Activated CD4-positive, CD25-positive, alpha-beta regulatory T cell treated with anti-CD3 and anti-CD28 coated beads, Interleukin-2, amount 50 U/mL, for 16 hours (primary cell): ENCODE measurements around the gene MRPS26.
A peak's percentile ranks its signal among the peaks of the same experiment; 100 is the strongest.
"Not testable (repeated sequence)": the region's sequence is repeated elsewhere in the genome, so short reads cannot be mapped to it uniquely, and the experiment has no call there.

Experiments
- DNase-seq: peaks from one replicate; pipeline ENCODE4 v3.0.0-alpha.2; 2020; ENCODE audit warnings: low read depth, low spot score

MRPS26 gene

DNA sequence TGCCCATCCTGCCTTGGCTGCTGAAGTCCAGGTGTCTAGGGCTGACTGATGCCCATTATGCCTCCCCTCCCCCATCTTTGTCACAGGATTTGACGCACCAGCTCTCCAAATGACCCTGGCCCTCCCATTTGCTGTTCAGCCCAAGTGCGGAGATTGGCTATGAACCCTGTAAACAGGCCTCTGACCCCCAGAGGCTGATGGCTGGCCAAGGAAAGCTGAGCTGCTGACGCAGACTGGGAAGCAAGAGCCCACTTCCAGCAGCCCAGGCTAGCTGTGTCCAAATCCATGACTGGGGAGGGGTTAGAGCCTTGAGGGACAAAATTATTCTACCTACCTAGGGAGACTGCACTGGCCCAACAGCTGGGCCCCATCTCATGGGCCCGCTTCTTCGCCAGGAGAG lies 3.2 kb upstream of the MRPS26 start:
- DNase-seq, result no peak

- DNase-seq, result no peak
These were observed 2.5 kb upstream of the MRPS26 start, which contains the start of gene GNRH2 for GRCh38 chr20:3043322-3043721. GNRH2 (plus strand) TSS chr20:3043622; CDS start chr20:3044415, 793 bp downstream.

- no peak for DNase-seq
These were observed 1.4 kb upstream of the MRPS26 start for GRCh38 chr20:3044336-3044965.

DNA sequence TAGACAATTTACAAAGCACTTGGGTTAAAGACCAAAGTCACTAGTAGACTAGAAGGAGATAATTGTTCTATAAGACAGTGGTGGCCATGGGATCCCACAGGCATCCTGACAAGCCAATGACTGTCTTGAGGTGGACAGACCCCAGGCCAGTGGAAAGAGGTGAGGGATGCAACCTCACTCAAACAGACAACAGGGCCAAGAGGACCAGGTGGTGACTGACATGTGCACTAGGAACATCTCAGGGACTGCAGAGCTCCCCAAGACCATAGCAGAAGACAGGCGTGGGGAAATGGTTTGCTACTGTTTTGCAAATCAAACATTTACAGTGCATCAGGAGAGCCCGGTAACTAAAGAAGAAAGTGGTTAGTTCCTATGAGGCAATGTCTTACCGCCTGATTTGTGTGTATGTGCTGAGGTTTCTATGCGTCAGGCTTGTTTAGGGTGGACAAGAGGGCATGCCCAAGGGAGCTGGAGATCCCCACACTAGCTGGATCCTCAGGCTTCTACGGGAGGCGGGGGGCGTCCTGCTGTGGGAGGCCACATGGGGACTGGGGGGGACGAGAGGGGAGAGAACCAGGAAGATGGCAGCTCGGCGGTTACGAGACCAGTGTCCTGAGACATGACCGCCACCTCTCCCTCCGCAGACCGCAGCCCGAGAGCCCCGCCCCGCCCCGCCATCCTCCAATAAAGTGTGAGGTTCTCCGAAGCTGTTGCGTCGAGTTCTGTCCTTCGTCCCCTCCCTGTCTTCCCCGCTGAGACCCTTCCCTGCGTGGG lies 623 bp upstream of the MRPS26 start:
- DNase-seq, result no peak

GRCh38 chr20:3046677-3047462 lies 1.0 kb downstream of the MRPS26 start:
- no peak for DNase-seq

DNA sequence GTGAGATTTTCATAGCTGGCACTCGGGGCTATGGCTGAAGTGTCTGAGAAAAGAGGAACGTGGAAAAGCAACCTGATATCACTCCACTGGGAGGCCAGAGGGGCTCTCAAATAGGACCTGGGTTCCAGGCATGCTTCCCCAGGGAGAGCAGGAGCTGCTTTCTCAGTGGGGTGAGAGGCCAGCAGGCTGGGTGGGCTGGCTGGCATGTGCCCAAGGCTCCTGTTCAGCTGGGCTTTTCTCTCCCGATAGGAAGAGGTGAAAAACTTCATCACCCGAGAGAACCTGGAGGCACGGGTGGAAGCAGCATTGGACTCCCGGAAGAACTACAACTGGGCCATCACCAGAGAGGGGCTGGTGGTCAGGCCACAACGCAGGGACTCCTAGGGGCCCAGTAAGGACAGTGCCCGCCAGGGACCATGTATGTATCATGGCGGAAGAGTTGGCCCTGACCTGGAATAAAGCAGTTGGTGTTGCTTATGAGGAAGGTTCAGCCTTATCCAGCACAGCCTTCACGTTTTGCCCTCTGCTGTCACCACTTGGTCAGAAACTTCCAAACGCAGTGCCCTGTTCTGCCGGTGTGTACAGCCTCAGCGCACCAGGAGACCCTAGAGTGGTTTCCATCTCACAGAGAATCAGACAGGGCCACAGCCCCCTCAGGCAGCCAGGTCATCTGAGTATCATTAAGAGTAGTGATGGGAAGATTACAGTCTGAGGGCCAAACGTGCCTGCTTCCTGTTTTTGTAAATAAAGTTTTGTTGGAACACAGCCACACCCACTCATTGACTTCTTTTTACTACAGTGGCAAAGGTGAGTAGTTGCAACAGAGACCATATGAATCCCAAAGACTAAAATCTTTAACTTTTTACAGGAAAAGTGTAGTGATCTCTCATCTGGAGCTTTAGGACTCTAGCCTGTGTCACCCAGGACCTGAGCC lies 1.9 kb downstream of the MRPS26 start:
- DNase-seq, result no peak

- DNase-seq, result no peak
These were observed 5.7 kb downstream of the MRPS26 start for GRCh38 chr20:3051385-3052019.

DNA sequence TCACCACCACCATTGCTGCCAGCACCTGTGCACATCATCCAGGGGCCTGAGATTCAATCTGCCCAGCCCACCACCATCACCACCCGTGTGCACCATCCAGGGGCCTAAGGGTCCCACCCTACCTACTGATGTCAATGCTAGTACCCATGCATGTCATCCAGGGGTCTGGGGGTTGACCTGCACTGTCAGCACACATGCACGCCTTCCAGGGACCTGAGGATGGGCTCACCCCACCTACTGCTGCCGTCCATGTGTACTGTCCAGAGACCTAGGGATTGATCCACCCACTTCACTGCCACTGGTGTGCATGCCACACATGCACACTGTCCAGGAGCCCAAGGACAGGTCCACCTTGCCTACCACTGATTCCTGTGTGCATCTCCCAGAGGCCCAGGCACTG lies 13.6 kb downstream of the MRPS26 start:
- no peak for DNase-seq

DNA sequence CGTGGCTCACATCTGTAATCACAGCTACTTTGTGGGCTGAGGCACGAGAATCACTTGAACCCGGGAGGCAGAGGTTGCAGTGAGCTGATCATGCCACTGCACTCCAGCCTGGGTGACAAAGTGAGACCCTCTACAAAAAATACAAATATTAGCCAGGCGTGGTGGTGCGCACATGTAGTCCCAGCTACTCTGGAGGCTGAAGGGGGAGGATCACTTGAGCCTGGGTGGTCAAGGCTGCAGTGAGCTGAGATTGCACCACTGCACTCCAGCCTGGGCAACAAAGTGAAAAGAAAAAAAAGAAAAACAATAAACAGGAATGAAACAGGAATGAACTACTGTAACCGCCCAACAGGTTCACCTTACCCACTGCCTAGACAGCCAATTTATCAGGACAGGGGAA lies 18.3 kb downstream of the MRPS26 start:
- not testable (repeated sequence) for DNase-seq

DNA sequence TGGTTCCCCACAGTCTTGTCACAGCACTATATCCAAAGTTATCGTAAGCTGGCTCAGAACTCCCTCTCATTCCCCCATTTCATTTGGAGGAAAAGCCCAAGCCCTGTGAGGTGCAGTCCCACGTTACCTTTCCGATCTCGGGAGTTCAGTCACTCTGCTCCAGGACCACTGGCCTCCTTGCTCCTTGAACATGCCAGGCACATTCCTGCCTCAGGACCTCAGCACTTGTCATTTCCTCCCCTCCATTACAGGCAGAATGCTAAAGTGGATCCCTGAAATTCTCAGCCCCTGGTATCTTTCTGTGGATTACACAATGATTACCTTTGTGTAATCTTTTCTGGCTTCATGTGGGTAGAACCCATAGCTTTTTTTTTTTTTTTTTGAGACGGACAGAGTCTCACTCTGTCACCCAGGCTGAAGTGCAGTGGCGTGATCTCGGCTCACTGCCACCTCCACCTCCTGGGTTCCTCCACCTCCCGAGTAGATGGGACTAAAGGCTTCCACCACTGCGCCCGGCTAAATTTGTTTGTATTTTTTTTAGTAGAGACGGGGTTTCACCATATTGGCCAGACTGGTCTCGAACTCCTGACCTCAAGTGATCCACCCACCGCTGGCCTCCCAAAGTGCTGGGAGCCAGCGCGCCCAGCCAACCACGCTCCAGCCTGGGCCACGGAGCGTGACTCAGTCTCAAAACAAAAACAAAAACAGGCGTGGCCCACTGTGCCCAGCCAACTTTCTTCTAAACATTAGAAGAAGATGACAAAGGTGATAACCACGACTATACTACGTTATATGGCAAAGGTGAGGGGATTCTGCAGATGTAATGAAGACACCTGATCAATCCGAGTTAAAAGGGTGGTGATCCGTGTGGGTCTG lies 21.5 kb downstream of the MRPS26 start:
- DNase-seq, result no peak

DNA sequence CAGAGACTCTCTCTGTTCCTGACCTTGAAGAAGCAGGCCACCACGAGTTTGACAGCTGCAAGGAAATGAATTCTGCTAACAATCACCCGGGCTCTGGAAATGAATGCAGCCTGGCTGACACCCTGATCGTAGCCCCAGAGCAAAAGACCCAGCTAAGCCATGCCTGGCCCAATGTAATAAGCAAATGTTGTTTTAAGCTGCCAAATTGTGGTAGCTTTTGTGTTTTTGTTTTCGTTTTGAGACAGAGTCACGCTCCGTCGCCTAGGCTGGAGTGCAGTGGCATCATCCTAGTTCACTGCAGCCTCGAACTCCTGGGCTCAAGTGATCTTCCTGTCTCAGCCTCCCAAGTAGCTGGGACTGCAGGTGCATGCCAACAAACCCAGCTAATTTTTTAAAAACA lies 22.2 kb downstream of the MRPS26 start:
- no peak for DNase-seq

GRCh38 chr20:3068986-3069900 lies 23.4 kb downstream of the MRPS26 start:
- no peak for DNase-seq

- DNase-seq, result no peak
These were observed 24.9 kb downstream of the MRPS26 start for GRCh38 chr20:3070725-3071124.

GRCh38 chr20:3071266-3071609 lies 25.4 kb downstream of the MRPS26 start:
- no peak for DNase-seq

DNA sequence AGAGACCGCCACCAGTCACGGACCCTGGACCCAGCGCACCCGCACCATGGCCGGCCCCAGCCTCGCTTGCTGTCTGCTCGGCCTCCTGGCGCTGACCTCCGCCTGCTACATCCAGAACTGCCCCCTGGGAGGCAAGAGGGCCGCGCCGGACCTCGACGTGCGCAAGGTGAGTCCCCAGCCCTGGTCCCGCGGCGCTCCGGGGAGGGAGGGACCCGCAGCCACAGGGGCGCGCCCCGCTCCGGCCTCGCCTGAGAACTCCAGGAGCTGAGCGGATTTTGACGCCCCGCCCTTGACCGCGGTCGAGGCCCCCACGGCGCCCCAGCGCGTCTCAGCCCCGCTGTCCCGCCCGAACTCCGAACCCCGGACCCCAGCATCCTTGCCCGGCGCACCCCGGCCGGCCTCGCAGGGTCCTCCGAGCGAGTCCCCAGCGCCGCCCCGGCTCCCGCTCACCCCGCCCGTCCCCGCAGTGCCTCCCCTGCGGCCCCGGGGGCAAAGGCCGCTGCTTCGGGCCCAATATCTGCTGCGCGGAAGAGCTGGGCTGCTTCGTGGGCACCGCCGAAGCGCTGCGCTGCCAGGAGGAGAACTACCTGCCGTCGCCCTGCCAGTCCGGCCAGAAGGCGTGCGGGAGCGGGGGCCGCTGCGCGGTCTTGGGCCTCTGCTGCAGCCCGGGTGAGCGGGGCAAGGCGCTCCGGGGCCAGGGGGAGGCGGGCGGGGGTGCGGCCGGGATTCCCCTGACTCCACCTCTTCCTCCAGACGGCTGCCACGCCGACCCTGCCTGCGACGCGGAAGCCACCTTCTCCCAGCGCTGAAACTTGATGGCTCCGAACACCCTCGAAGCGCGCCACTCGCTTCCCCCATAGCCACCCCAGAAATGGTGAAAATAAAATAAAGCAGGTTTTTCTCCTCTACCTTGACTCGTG lies 26.0 kb downstream of the MRPS26 start, which contains the start of gene OXT:
TSS of gene OXT (plus strand) at position 11 of the 920 bp plus-strand sequence. CDS start at position 47, 36 bp downstream.
- peak; percentile 21 for DNase-seq

GRCh38 chr20:3072530-3073250 lies 26.8 kb downstream of the MRPS26 start:
- DNase-seq, result no peak

DNA sequence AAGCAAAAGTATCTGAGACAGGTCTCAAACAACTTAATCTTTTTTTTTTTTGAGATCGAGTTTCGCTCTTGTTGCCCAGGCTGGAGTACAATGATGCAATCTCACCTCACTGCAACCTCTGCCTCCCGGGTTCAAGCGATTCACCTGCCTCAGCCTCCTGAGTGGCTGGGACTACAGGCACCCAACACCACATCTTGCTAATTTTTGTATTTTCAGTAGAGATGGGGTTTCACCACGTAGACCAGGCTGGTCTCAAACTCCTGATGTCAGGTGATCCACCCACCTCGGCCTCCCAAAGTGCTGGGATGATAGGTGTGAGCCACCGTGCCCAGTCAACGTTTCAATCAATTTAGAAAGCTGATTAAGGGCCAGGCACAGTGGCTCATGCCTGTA lies 27.4 kb downstream of the MRPS26 start:
- not testable (repeated sequence) for DNase-seq
